Measurements from ENCODE around the gene BAZ2B. TPM values are rescaled to one million over a fixed set of nuclear protein-coding genes. Genes with fewer than 3 reads are reported as not detected.
A peak's percentile ranks its signal among the peaks of the same experiment; 100 is the strongest.

Gene BAZ2B
- total and polyA plus RNA-seq, 7 donors: 7.6 to 156 (median 105) TPM

DNA sequence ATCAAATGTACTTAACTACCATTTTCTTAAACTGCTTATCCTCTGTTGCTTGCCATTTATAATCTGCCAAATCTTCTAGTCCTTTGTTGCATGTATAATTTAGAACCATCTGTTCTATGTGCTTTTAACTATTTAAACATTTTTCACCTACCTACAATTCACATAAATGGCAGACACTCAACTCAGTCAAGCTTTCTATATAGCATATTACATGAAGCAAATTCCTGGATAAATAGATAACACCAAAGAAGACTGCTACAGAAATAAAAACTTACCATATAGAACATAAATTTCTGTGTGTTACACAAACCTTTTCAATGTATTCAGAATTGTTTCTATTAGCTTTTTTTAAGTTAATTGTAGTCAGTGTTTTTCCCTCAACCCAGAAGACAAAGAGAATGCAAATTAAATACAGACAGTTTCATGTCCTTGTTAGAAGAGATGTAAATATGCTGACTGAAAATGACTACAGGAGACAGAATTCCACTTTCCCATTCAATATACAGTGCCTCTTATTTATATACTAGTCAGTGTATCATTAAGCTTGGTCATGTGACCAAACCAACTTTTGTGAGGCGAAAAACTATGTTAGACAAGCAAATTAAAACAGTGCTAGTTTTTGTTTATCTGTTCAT lies 2.6 kb downstream of the BAZ2B start:
- DNase-seq: no peak
- Histone ChIP-seq H3K4me3 (peak overlapping the region; percentile 75 to 94 (median 85)), H3K4me1 (peaks cover 0 to 63% (median 47%) of the 10 kb centered on the region in 4 donors), H3K27ac (peak overlapping the region; percentile 95 to 99 (median 98)), H3K9me3 (no peaks in the 10 kb centered on the region), H3K27me3 (no peaks in the 10 kb centered on the region), H3K36me3 (no peaks in the 10 kb centered on the region)
- WGBS, 2 donors: 7 to 23% methylated on average over 1 of the region's 1 CpG
- TF ChIP-seq, protein P1, sequence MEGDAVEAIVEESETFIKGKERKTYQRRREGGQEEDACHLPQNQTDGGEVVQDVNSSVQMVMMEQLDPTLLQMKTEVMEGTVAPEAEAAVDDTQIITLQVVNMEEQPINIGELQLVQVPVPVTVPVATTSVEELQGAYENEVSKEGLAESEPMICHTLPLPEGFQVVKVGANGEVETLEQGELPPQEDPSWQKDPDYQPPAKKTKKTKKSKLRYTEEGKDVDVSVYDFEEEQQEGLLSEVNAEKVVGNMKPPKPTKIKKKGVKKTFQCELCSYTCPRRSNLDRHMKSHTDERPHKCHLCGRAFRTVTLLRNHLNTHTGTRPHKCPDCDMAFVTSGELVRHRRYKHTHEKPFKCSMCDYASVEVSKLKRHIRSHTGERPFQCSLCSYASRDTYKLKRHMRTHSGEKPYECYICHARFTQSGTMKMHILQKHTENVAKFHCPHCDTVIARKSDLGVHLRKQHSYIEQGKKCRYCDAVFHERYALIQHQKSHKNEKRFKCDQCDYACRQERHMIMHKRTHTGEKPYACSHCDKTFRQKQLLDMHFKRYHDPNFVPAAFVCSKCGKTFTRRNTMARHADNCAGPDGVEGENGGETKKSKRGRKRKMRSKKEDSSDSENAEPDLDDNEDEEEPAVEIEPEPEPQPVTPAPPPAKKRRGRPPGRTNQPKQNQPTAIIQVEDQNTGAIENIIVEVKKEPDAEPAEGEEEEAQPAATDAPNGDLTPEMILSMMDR (IDR thresholded peaks at IDR 0.05): no peak
- TF ChIP-seq POLR2AphosphoS5 (IDR thresholded peaks at IDR 0.05) (no peak), POLR2A (IDR thresholded peaks at IDR 0.05) (no peak), EP300 (IDR thresholded peaks at IDR 0.05) (no peak)
- intact Hi-C loops (cut with DNase I): loop anchor here (5.0 to 10.0 kb wide), 3 partner anchors 184 to 649 kb away; partner anchors contain the start of genes CD302, TANC1 and WDSUB1

DNA sequence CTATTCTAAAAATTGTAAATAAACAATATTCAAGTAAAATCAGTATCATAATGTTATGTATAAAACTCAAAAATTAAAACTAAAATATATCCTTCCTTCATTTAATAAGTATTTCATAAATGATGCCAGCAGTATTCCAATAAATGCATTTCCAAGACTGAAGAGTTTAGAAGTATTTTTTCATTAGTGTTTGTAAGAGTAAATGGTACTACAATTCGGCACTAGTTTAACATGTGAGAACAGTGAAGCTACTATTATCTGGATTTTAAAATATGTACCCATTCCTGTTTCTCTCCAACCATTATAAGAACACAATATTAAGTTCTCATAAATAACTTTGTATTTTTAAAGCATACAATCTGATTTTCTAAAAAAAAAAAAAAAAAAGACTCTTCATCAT lies 3.3 kb downstream of the BAZ2B start:
- no peak for DNase-seq
- no peaks in the 10 kb centered on the region for H3K27me3 ChIP-seq
- peak overlapping the region; percentile 95 to 99 (median 98) for H3K27ac ChIP-seq
- H3K36me3 ChIP-seq: no peaks in the 10 kb centered on the region
- H3K4me3 ChIP-seq: peak overlapping the region in 3 of 4 donors; percentile 75 to 94 (median 88)
- TF ChIP-seq EP300 (IDR thresholded peaks at IDR 0.05) (no peak), POLR2AphosphoS5 (IDR thresholded peaks at IDR 0.05) (no peak), POLR2A (IDR thresholded peaks at IDR 0.05) (no peak)
- TF ChIP-seq, protein P1 (IDR thresholded peaks at IDR 0.05): no peak
- H3K4me1 ChIP-seq: peaks cover 0 to 65% (median 53%) of the 10 kb centered on the region in 4 donors
- intact Hi-C loops (cut with DNase I): loop anchor here (5.0 to 10.0 kb wide), 3 partner anchors 184 to 648 kb away; partner anchors contain the start of genes CD302, TANC1 and WDSUB1
- WGBS, 2 donors: 17 to 53% methylated on average over 1 of the region's 1 CpG
- H3K9me3 ChIP-seq: no peaks in the 10 kb centered on the region

DNA sequence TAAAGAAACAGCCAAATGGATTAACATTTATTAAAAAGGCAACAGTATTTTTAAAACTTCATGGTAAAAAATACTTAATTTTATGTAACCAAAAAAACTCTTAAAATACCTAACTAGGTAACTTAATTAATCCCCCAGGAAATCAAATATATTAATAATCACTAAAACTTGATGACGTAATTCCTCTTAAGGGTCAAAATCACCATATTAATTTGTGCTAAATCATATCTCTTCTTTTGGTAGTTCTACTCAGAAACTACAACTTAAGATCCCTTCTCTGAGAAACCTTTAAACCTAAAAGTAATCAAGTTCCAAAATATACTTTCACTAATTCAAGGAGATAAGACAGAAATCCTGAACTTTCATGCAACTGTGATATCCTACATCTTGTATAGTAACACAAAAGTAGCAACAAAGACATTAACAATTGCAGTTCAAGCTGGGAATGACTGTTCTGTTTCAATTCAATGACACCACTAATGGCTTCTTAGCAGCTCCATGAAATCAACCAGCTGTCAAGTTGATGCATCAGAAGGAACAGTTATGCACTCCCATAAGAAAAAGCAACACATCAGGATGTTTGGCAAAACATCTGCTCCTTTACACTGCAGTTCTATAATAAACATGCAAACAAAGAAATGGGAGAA lies 4.0 kb downstream of the BAZ2B start:
- WGBS, 2 donors: 61 to 74% methylated on average over 1 of the region's 1 CpG
- intact Hi-C loops (cut with DNase I): loop anchor here (5.0 to 10.0 kb wide), 3 partner anchors 185 to 648 kb away; partner anchors contain the start of genes CD302, TANC1 and WDSUB1

DNA sequence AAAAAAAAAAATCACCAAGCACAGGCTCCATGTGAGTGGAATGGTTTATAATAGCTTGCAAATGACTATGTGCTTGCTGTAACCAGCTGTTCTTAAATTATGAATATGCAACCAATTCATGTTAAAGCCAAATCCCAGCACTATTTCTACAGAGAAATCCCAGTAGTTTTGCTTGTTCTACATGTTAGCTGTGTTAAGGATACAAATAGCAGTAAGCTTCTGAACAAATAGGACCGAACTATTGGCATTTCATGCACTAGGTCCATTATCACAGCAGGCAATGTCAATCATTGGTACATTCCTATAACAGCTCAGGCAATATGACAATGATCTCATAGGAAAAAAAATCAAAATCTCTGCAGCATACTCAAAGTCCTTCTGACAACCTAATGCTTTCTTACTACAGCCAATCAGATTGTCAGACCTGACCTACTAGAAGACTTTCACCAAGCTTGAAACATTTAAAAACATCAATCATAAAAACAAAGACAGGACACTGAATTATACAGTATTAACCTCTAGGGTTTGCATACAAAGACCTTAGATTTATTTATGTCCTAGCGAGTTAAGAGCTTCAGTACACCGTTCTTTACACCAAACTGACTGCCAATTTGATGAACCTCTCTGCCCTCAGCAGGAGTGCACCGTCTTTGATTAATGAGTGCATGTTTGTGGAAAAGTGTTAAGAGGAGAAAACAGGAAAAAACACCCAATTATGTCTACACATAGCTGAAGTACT lies 6.4 kb downstream of the BAZ2B start:
- Histone ChIP-seq H3K27ac (peak overlapping the region in 2 of 4 donors; percentile 96 to 99), H3K27me3 (no peaks in the 10 kb centered on the region), H3K4me1 (peaks cover 0 to 77% (median 63%) of the 10 kb centered on the region in 4 donors), H3K9me3 (no peaks in the 10 kb centered on the region), H3K4me3 (no peak overlapping the region), H3K36me3 (no peaks in the 10 kb centered on the region)
- intact Hi-C loops (cut with DNase I): loop anchor here (5.0 to 10.0 kb wide), 4 partner anchors 187 to 645 kb away; partner anchors contain the start of genes CD302, TANC1 and WDSUB1
- no peak for TF ChIP-seq EP300 (IDR thresholded peaks at IDR 0.05)
- no peak for TF ChIP-seq POLR2AphosphoS5 (IDR thresholded peaks at IDR 0.05)
- TF ChIP-seq, protein P1 (IDR thresholded peaks at IDR 0.05): no peak
- TF ChIP-seq POLR2A (IDR thresholded peaks at IDR 0.05): no peak
- 17 to 65% methylated on average over 4 of the region's 4 CpGs for WGBS, 2 donors
- DNase-seq: no peak

More for the DNA sequence above, 4.0 kb downstream of the BAZ2B start:
- Histone ChIP-seq H3K4me1 (peaks cover 0 to 58% (median 48%) of the 10 kb centered on the region in 4 donors), H3K9me3 (no peaks in the 10 kb centered on the region), H3K27me3 (no peaks in the 10 kb centered on the region), H3K36me3 (no peaks in the 10 kb centered on the region), H3K27ac (peak overlapping the region; percentile 95 to 99 (median 98)), H3K4me3 (peak overlapping the region in 2 of 4 donors; percentile 75 to 94)
- DNase-seq: no peak
- TF ChIP-seq POLR2AphosphoS5 (IDR thresholded peaks at IDR 0.05): peak in 3 of 4 donors; percentile 10 to 17 (median 16)
- TF ChIP-seq, protein P1 (IDR thresholded peaks at IDR 0.05): no peak
- no peak for TF ChIP-seq POLR2A (IDR thresholded peaks at IDR 0.05)
- TF ChIP-seq EP300 (IDR thresholded peaks at IDR 0.05): no peak

Measured in sigmoid colon (tissue), 7 donors.